Mesodermal cell (in vitro differentiated cells): ENCODE measurements around the gene SYP.

ENCODE experiments used
- H3K27ac ChIP-seq: 2 replicates; pipeline ENCODE4 v1.7.0; 2013; ENCODE audit warnings: mild to moderate bottlenecking, low read depth, low read length, moderate library complexity; ENCODE audit not compliant: severe bottlenecking
- H3K36me3 ChIP-seq: 2 replicates; pipeline ENCODE4 v1.7.1; 2013; ENCODE audit warnings: mild to moderate bottlenecking, low read length, moderate library complexity; ENCODE audit not compliant: control insufficient read depth, insufficient read depth
- H3K4me1 ChIP-seq: one replicate; pipeline ENCODE4 v1.7.1; 2013; ENCODE audit warnings: mild to moderate bottlenecking, low read length; ENCODE audit not compliant: insufficient read depth, control insufficient read depth, poor library complexity, severe bottlenecking
- H3K4me3 ChIP-seq: 2 replicates; pipeline ENCODE4 v1.7.0; 2013; ENCODE audit warnings: low read length, control low read depth, mild to moderate bottlenecking; ENCODE audit not compliant: insufficient read depth, poor library complexity, severe bottlenecking; ENCODE audit errors: extremely low read depth
- H3K9me3 ChIP-seq: 2 replicates; pipeline ENCODE4 v1.7.1; 2013; ENCODE audit warnings: mild to moderate bottlenecking, low read length, moderate library complexity; ENCODE audit not compliant: control insufficient read depth
- WGBS, 2 experiments: methylation state at CpG; one replicate each; pipeline ENCODE4 v1.1.5; 2013; ENCODE audit warnings: missing lambda C conversion rate in 2 of 2; ENCODE audit not compliant: insufficient coverage in 2 of 2; 5-methylcytosine and 5-hydroxymethylcytosine counted together

The SYP gene

GRCh38 chrX:49166914-49167739 lies 32.9 kb downstream of the SYP start:
- H3K27ac ChIP-seq, result peak overlapping the region; percentile 69
- WGBS, 2 experiments, result 9 to 11% methylated on average over 10 to 17 of the region's 35 CpGs

GRCh38 chrX:49165901-49166881 lies 33.8 kb downstream of the SYP start:
- Histone ChIP-seq H3K27ac (peak overlapping the region; percentile 69), H3K9me3 (no peaks in the 10 kb centered on the region), H3K36me3 (no peaks in the 10 kb centered on the region), H3K4me1 (peaks cover 2% of the 10 kb centered on the region), H3K4me3 (peak overlapping the region; percentile 11)
- WGBS, 2 experiments, result 7 to 12% methylated on average over 15 to 44 of the region's 61 CpGs

More at GRCh38 chrX:49166914-49167739, 32.9 kb downstream of the SYP start:
- Histone ChIP-seq H3K9me3 (no peaks in the 10 kb centered on the region), H3K36me3 (no peaks in the 10 kb centered on the region), H3K4me1 (peaks cover 2% of the 10 kb centered on the region), H3K4me3 (peak overlapping the region; percentile 14)

GRCh38 chrX:49164589-49165360 lies 35.2 kb downstream of the SYP start:
- H3K27ac ChIP-seq, result no peak overlapping the region
- no peak overlapping the region for H3K4me3 ChIP-seq
- no peaks in the 10 kb centered on the region for H3K36me3 ChIP-seq
- H3K4me1 ChIP-seq, result peaks cover 2% of the 10 kb centered on the region
- 95% methylated on average over 16 to 27 of the region's 31 CpGs for WGBS, 2 experiments
- no peaks in the 10 kb centered on the region for H3K9me3 ChIP-seq

- 5 to 19% methylated on average over 20 to 31 of the region's 69 CpGs for WGBS, 2 experiments
- Histone ChIP-seq H3K9me3 (no peaks in the 10 kb centered on the region), H3K4me3 (peak overlapping the region; percentile 28), H3K36me3 (no peaks in the 10 kb centered on the region), H3K27ac (peak overlapping the region; percentile 87), H3K4me1 (peaks cover 2% of the 10 kb centered on the region)
These were observed 36.2 kb downstream of the SYP start for GRCh38 chrX:49163555-49164419.

GRCh38 chrX:49162620-49163019 lies 37.4 kb downstream of the SYP start, which contains the start of gene MAGIX:
Gene MAGIX, plus strand, starts transcription at chrX:49162758. Its CDS starts 132 bp downstream, at chrX:49162890.
- WGBS, 2 experiments, result 54 to 67% methylated on average over 13 to 14 of the region's 28 CpGs
- Histone ChIP-seq H3K4me1 (peaks cover 2% of the 10 kb centered on the region), H3K27ac (no peak within 1 kb of the TSS), H3K9me3 (no peaks in the 10 kb centered on the region), H3K4me3 (peak within 1 kb of the TSS; percentile 5), H3K36me3 (no peaks in the 10 kb centered on the region)

GRCh38 chrX:49161632-49162031 lies 38.4 kb downstream of the SYP start:
- Histone ChIP-seq H3K27ac (no peak overlapping the region), H3K4me1 (no peaks in the 10 kb centered on the region), H3K9me3 (no peaks in the 10 kb centered on the region), H3K36me3 (no peaks in the 10 kb centered on the region), H3K4me3 (no peak overlapping the region)
- WGBS, 2 experiments, result 83 to 100% methylated on average over 1 to 2 of the region's 5 CpGs

- no peaks in the 10 kb centered on the region for H3K4me1 ChIP-seq
- H3K36me3 ChIP-seq, result no peaks in the 10 kb centered on the region
- WGBS, 2 experiments, result no CpG with 5 or more reads among the region's 2 CpGs
- H3K4me3 ChIP-seq, result no peak overlapping the region
- no peaks in the 10 kb centered on the region for H3K9me3 ChIP-seq
- no peak overlapping the region for H3K27ac ChIP-seq
These were observed 39.1 kb downstream of the SYP start for GRCh38 chrX:49160908-49161307.

- no peaks in the 10 kb centered on the region for H3K9me3 ChIP-seq
- no peaks in the 10 kb centered on the region for H3K36me3 ChIP-seq
- H3K27ac ChIP-seq, result no peak overlapping the region
- peaks cover 3% of the 10 kb centered on the region for H3K4me1 ChIP-seq
- H3K4me3 ChIP-seq, result no peak overlapping the region
- WGBS, 2 experiments, result 89 to 90% methylated on average over 4 to 22 of the region's 25 CpGs
These were observed 42.8 kb downstream of the SYP start for GRCh38 chrX:49157194-49157593.

- Histone ChIP-seq H3K27ac (peak overlapping the region; percentile 98), H3K36me3 (no peaks in the 10 kb centered on the region), H3K4me3 (peak overlapping the region; percentile 35), H3K4me1 (peaks cover 3% of the 10 kb centered on the region), H3K9me3 (no peaks in the 10 kb centered on the region)
- WGBS, 2 experiments, result 7 to 12% methylated on average over 19 to 41 of the region's 65 CpGs
These were observed 43.8 kb downstream of the SYP start for GRCh38 chrX:49155900-49156837.
